ENCODE results near the gene IL31RA. TPM values are rescaled to one million over a fixed set of nuclear protein-coding genes. Genes with fewer than 3 reads are reported as not detected.

IL31RA gene
- total RNA-seq, 1 donor, result 1.8 TPM

- H3K4me1 ChIP-seq (ENCODE audit: insufficient read depth, low read length), result peaks cover 22% of the 10 kb centered on the region
- H3K4me3 ChIP-seq (ENCODE audit: low read length), result no peak overlapping the region
- no peaks in the 10 kb centered on the region for H3K27me3 ChIP-seq (ENCODE audit: insufficient read depth, low read length)
- no peaks in the 10 kb centered on the region for H3K9me3 ChIP-seq (ENCODE audit: low read depth, low read length)
These were observed 52.1 kb downstream of the IL31RA start for GRCh38 chr5:55903121-55903701.

GRCh38 chr5:55904152-55904551 lies 53.0 kb downstream of the IL31RA start:
- Histone ChIP-seq H3K27me3 (ENCODE audit: insufficient read depth, low read length) (no peaks in the 10 kb centered on the region), H3K9me3 (ENCODE audit: low read depth, low read length) (no peaks in the 10 kb centered on the region), H3K4me1 (ENCODE audit: insufficient read depth, low read length) (peaks cover 22% of the 10 kb centered on the region), H3K4me3 (ENCODE audit: low read length) (no peak overlapping the region)

GRCh38 chr5:55905251-55905650 lies 54.1 kb downstream of the IL31RA start:
- H3K4me3 ChIP-seq (ENCODE audit: low read length), result no peak overlapping the region
- H3K27me3 ChIP-seq (ENCODE audit: insufficient read depth, low read length), result no peaks in the 10 kb centered on the region
- no peaks in the 10 kb centered on the region for H3K9me3 ChIP-seq (ENCODE audit: low read depth, low read length)
- H3K4me1 ChIP-seq (ENCODE audit: insufficient read depth, low read length), result peaks cover 22% of the 10 kb centered on the region

DNA sequence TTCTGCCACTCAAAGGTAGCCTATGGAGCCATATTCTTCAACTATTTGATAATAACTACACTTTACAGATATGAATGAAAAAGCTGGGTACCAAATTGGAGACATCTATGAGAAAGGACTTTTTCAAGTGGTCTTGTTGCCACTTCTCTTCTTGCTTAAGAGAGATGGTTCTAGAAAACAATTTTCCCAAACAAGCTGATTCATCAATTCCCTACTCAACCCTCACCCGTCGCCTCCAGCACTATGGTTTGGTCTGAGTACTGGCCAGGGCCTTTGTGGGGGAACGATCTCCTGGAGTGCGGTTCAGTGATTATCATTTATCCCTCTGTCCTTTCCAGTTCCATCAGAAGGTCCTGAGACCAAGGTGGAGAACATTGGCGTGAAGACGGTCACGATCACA lies 56.8 kb downstream of the IL31RA start:
- Histone ChIP-seq H3K4me1 (ENCODE audit: insufficient read depth, low read length) (peaks cover 19% of the 10 kb centered on the region), H3K4me3 (ENCODE audit: low read length) (no peak overlapping the region), H3K9me3 (ENCODE audit: low read depth, low read length) (no peaks in the 10 kb centered on the region), H3K27me3 (ENCODE audit: insufficient read depth, low read length) (no peaks in the 10 kb centered on the region)

DNA sequence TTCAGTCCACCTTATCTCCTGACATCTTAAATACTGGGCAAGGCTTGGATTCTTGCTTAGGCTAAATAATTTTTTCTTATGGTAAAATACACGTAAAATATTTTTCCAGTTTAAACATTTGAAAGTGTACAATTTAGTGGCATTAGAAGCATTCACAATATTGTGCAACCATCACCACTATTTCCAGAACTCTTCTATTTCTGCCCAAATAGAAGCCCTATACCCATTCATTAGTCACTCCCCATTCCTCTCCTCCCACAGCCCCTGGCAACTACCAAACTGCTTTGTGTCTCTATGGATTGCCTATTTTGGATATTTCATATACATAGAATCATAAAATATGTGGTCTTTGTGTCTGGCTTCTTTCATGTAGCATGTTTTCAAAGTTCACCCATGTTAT lies 57.6 kb downstream of the IL31RA start:
- H3K27me3 ChIP-seq (ENCODE audit: insufficient read depth, low read length), result no peaks in the 10 kb centered on the region
- H3K9me3 ChIP-seq (ENCODE audit: low read depth, low read length), result no peaks in the 10 kb centered on the region
- H3K4me3 ChIP-seq (ENCODE audit: low read length), result no peak overlapping the region
- H3K4me1 ChIP-seq (ENCODE audit: insufficient read depth, low read length), result peaks cover 10% of the 10 kb centered on the region

GRCh38 chr5:55911784-55912653 lies 60.9 kb downstream of the IL31RA start:
- Histone ChIP-seq H3K4me3 (ENCODE audit: low read length) (no peak overlapping the region), H3K9me3 (ENCODE audit: low read depth, low read length) (no peaks in the 10 kb centered on the region), H3K27me3 (ENCODE audit: insufficient read depth, low read length) (no peaks in the 10 kb centered on the region), H3K4me1 (ENCODE audit: insufficient read depth, low read length) (no peaks in the 10 kb centered on the region)

GRCh38 chr5:55913466-55914413 lies 62.6 kb downstream of the IL31RA start:
- Histone ChIP-seq H3K27me3 (ENCODE audit: insufficient read depth, low read length) (no peaks in the 10 kb centered on the region), H3K4me3 (ENCODE audit: low read length) (no peak overlapping the region), H3K9me3 (ENCODE audit: low read depth, low read length) (no peaks in the 10 kb centered on the region)

GRCh38 chr5:55914971-55915370 lies 63.8 kb downstream of the IL31RA start:
- no peaks in the 10 kb centered on the region for H3K9me3 ChIP-seq (ENCODE audit: low read depth, low read length)
- H3K4me3 ChIP-seq (ENCODE audit: low read length), result no peak overlapping the region
- no peaks in the 10 kb centered on the region for H3K27me3 ChIP-seq (ENCODE audit: insufficient read depth, low read length)
- peaks cover 7% of the 10 kb centered on the region for H3K4me1 ChIP-seq (ENCODE audit: insufficient read depth, low read length)

More at GRCh38 chr5:55913466-55914413, 62.6 kb downstream of the IL31RA start:
- no peaks in the 10 kb centered on the region for H3K4me1 ChIP-seq (ENCODE audit: insufficient read depth, low read length)

DNA sequence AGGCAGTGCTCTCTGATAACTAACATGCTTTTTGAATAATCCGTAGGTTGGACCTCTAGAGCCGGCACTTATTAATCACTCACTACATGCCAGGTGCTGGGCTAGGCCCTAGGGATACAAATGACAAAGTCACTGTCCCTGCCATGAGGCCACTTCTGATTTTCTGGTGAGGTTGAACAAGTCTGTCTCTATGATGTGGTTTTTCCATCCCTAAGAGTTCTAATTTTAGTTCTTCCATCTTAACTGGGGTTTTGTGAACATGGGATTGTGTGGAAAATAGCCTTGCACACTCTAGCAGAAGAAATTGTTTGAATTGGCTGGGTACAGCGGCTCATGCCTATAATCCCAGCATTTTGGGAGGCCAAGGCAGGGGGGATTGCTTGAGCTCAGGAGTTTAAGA lies 64.6 kb downstream of the IL31RA start:
- Histone ChIP-seq H3K4me3 (ENCODE audit: low read length) (no peak overlapping the region), H3K4me1 (ENCODE audit: insufficient read depth, low read length) (peaks cover 7% of the 10 kb centered on the region), H3K9me3 (ENCODE audit: low read depth, low read length) (no peaks in the 10 kb centered on the region), H3K27me3 (ENCODE audit: insufficient read depth, low read length) (no peaks in the 10 kb centered on the region)

DNA sequence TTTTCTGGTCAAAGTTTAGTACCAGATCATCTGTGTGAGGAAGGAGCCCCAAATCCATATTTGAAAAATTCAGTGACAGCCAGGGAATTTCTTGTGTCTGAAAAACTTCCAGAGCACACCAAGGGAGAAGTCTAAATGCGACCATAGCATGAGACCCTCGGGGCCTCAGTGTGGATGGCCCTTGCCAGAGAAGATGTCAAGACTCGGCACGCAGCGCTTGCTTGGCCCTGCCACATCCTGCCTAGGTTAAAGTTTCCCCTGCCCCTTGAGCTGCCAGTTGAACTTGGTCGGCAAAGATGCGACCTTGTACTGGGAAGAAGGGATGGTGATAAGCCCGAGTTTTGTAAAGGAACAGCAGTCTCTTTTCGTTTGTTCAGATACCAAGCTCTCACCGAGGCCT lies 65.8 kb downstream of the IL31RA start:
- no peak overlapping the region for H3K4me3 ChIP-seq (ENCODE audit: low read length)
- H3K4me1 ChIP-seq (ENCODE audit: insufficient read depth, low read length), result peaks cover 7% of the 10 kb centered on the region
- H3K9me3 ChIP-seq (ENCODE audit: low read depth, low read length), result no peaks in the 10 kb centered on the region
- no peaks in the 10 kb centered on the region for H3K27me3 ChIP-seq (ENCODE audit: insufficient read depth, low read length)

DNA sequence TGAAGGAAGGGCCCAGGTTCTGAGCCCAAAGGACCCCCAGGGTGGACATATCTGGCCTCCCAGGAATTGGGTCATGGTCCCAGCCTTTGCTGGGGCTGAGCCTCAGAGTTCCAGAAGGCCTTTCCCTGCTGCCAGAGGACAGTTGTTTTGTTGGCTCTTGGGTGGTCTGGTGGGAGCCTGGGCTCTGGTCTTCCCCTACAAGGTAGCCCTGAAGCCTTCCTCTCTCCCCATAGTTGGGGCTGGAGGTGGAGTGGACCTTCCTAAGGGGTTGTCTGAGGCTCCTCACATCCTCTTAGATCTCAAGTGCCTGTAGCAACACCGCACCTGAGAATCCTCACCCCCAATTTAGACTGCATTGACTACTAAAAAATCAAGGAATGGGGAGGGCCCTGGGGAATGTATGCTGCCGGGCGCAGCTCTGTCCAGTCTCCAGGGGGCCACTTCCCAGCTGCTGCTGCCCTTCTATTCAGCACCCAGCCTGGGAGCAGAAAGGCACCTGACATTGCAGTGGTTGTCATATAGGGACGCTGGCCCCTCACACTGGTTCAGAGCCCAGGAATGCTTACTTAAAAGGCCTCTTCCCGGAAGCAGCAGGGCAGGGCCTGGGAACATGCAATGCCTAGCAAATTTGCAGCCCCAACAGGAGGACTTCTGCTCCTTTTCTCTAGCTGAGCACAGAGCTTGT lies 66.4 kb downstream of the IL31RA start:
- no peak overlapping the region for H3K4me3 ChIP-seq (ENCODE audit: low read length)
- H3K27me3 ChIP-seq (ENCODE audit: insufficient read depth, low read length), result no peaks in the 10 kb centered on the region
- peaks cover 7% of the 10 kb centered on the region for H3K4me1 ChIP-seq (ENCODE audit: insufficient read depth, low read length)
- H3K9me3 ChIP-seq (ENCODE audit: low read depth, low read length), result no peaks in the 10 kb centered on the region

- Histone ChIP-seq H3K4me3 (ENCODE audit: low read length) (no peak overlapping the region), H3K27me3 (ENCODE audit: insufficient read depth, low read length) (no peaks in the 10 kb centered on the region), H3K4me1 (ENCODE audit: insufficient read depth, low read length) (peaks cover 14% of the 10 kb centered on the region), H3K9me3 (ENCODE audit: low read depth, low read length) (no peaks in the 10 kb centered on the region)
These were observed 67.2 kb downstream of the IL31RA start for GRCh38 chr5:55918087-55919035.

- Histone ChIP-seq H3K9me3 (ENCODE audit: low read depth, low read length) (no peaks in the 10 kb centered on the region), H3K27me3 (ENCODE audit: insufficient read depth, low read length) (no peaks in the 10 kb centered on the region), H3K4me1 (ENCODE audit: insufficient read depth, low read length) (peaks cover 21% of the 10 kb centered on the region), H3K4me3 (ENCODE audit: low read length) (no peak overlapping the region)
These were observed 68.5 kb downstream of the IL31RA start for GRCh38 chr5:55919625-55920024.

DNA sequence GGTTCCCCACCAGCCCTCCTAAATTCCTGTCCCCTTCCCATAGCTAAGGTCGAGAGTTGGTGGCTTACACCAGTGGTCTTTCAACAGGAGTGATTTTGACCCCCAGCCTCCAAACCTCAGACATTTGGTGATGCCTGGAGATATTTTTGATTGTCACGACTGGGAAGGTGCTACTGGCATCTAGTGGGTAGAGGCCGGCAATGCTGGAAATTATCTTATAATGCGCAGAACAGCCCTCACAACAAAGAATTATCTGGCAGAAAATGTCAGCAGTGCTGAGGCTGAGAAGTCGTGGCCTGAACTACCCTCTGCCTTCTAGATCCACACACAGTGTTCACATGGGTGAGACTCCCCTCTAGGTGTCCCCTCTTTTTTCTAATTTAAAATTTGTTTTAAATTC lies 69.6 kb downstream of the IL31RA start:
- Histone ChIP-seq H3K27me3 (ENCODE audit: insufficient read depth, low read length) (no peaks in the 10 kb centered on the region), H3K9me3 (ENCODE audit: low read depth, low read length) (no peaks in the 10 kb centered on the region), H3K4me1 (ENCODE audit: insufficient read depth, low read length) (peaks cover 21% of the 10 kb centered on the region), H3K4me3 (ENCODE audit: low read length) (no peak overlapping the region)
